ENCODE measurements around the gene NDUFA5.

DNA sequence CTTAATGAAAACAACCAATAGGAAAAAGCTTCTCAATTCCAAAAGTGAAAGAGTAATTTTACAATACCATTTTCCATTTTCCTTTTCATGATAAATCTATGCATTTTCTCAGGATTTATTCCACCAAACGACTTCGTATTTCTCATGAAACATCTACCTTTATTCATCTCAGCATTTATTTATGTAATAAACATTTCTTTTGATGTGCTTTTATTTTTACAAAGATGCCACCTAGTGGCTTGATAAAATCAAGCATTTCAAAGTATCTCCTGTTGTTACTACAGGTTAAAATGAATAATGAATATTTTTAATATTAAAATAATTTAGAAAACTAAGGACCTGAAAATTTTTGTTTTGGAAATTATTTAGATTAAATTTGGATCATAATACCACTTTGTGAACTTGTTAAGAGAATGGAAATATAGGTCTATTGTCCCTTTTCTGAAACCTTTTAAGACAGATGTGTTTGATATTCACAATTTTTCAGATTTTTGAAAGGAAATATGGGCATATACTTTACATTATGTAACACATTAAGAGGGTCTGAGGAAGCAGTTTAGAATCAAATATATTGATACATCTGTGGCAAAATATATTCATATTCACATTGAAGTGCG lies 20.5 kb downstream of the NDUFA5 start:
- TF ChIP-seq, protein P1, sequence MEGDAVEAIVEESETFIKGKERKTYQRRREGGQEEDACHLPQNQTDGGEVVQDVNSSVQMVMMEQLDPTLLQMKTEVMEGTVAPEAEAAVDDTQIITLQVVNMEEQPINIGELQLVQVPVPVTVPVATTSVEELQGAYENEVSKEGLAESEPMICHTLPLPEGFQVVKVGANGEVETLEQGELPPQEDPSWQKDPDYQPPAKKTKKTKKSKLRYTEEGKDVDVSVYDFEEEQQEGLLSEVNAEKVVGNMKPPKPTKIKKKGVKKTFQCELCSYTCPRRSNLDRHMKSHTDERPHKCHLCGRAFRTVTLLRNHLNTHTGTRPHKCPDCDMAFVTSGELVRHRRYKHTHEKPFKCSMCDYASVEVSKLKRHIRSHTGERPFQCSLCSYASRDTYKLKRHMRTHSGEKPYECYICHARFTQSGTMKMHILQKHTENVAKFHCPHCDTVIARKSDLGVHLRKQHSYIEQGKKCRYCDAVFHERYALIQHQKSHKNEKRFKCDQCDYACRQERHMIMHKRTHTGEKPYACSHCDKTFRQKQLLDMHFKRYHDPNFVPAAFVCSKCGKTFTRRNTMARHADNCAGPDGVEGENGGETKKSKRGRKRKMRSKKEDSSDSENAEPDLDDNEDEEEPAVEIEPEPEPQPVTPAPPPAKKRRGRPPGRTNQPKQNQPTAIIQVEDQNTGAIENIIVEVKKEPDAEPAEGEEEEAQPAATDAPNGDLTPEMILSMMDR (IDR thresholded peaks at IDR 0.05): peak in 4 of 5 experiments; percentile 33 to 56 (median 36)
- no peak for TF ChIP-seq POLR2A (IDR thresholded peaks at IDR 0.05)
- TF ChIP-seq EP300 (IDR thresholded peaks at IDR 0.05): no peak
